ENCODE data around the gene TDRD9. TPM values are rescaled to one million over a fixed set of nuclear protein-coding genes. Genes with fewer than 3 reads are reported as not detected.

The TDRD9 gene
- total and polyA plus RNA-seq, 2 donors from 2014 or later = 1.6 to 6.6 TPM

GRCh38 chr14:104003616-104004015 lies 75.4 kb downstream of the TDRD9 start:
- H3K27me3 ChIP-seq (ENCODE audit: control insufficient read depth, insufficient read depth, low read length) = no peaks in the 10 kb centered on the region
- H3K36me3 ChIP-seq (ENCODE audit: control insufficient read depth in 2 of 3, insufficient read depth in 3 of 3, low read length in 3 of 3) = no peaks in the 10 kb centered on the region
- intact Hi-C loops (cut with DNase I) = no loop called here
- no peak for FAIRE-seq
- no peak for TF ChIP-seq CTCF (IDR thresholded peaks at IDR 0.05; ENCODE audit: borderline replicate concordance, extremely low read depth, insufficient read depth)
- no peak overlapping the region for H3K27ac ChIP-seq (ENCODE audit: low read depth in 2 of 2, low read length in 2 of 2)
- no peak overlapping the region for H3K4me3 ChIP-seq (ENCODE audit: low read length in 3 of 3)
- H3K9me3 ChIP-seq (ENCODE audit: control insufficient read depth in 2 of 3, insufficient read depth in 1 of 3, low read length in 3 of 3) = no peaks in the 10 kb centered on the region
- H3K4me1 ChIP-seq (ENCODE audit: control insufficient read depth in 2 of 3, insufficient read depth in 2 of 3, low read depth in 1 of 3, low read length in 3 of 3) = no peaks in the 10 kb centered on the region
- DNase-seq = no peak
- H3K9ac ChIP-seq (ENCODE audit: low read length in 3 of 3) = no peak overlapping the region

DNA sequence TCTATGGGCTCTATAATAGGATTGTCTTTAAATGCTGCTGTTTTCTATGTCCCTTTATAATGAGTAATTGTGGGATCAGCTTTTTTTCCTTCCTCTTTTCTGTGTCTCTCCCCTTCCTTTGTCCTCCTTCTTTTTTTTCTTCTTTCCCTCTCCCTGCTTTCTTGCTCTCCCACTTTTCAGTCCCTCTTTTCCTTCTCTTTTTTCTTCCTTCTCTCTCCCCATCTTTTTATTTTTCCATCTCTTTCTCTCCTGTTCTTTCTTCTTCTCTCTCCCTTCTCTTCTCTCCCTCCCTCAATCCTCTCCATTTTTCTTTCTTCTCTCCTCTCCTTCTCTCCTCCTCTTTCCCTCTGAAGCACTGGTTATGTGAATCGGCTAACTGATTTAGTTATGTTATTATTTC lies 76.6 kb downstream of the TDRD9 start:
- Histone ChIP-seq H3K9ac (ENCODE audit: low read length in 3 of 3) (no peak overlapping the region), H3K4me3 (ENCODE audit: low read length in 3 of 3) (no peak overlapping the region), H3K27ac (ENCODE audit: low read depth in 2 of 2, low read length in 2 of 2) (no peak overlapping the region), H3K4me1 (ENCODE audit: control insufficient read depth in 2 of 3, insufficient read depth in 2 of 3, low read depth in 1 of 3, low read length in 3 of 3) (no peaks in the 10 kb centered on the region), H3K9me3 (ENCODE audit: control insufficient read depth in 2 of 3, insufficient read depth in 1 of 3, low read length in 3 of 3) (no peaks in the 10 kb centered on the region), H3K27me3 (ENCODE audit: control insufficient read depth, insufficient read depth, low read length) (no peaks in the 10 kb centered on the region), H3K36me3 (ENCODE audit: control insufficient read depth in 2 of 3, insufficient read depth in 3 of 3, low read length in 3 of 3) (no peaks in the 10 kb centered on the region)
- no peak for TF ChIP-seq CTCF (IDR thresholded peaks at IDR 0.05; ENCODE audit: borderline replicate concordance, extremely low read depth, insufficient read depth)
- intact Hi-C loops (cut with DNase I) = no loop called here
- DNase-seq (no peak), FAIRE-seq (no peak)

- DNase-seq = no peak
- H3K36me3 ChIP-seq (ENCODE audit: control insufficient read depth in 2 of 3, insufficient read depth in 3 of 3, low read length in 3 of 3) = no peaks in the 10 kb centered on the region
- no peak for FAIRE-seq
- no peaks in the 10 kb centered on the region for H3K27me3 ChIP-seq (ENCODE audit: control insufficient read depth, insufficient read depth, low read length)
- no peak overlapping the region for H3K9ac ChIP-seq (ENCODE audit: low read length in 3 of 3)
- no peak overlapping the region for H3K4me3 ChIP-seq (ENCODE audit: low read length in 3 of 3)
- intact Hi-C loops (cut with DNase I) = no loop called here
- no peaks in the 10 kb centered on the region for H3K9me3 ChIP-seq (ENCODE audit: control insufficient read depth in 2 of 3, insufficient read depth in 1 of 3, low read length in 3 of 3)
- H3K4me1 ChIP-seq (ENCODE audit: control insufficient read depth in 2 of 3, insufficient read depth in 2 of 3, low read depth in 1 of 3, low read length in 3 of 3) = no peaks in the 10 kb centered on the region
- no peak for TF ChIP-seq CTCF (IDR thresholded peaks at IDR 0.05; ENCODE audit: borderline replicate concordance, extremely low read depth, insufficient read depth)
- no peak overlapping the region for H3K27ac ChIP-seq (ENCODE audit: low read depth in 2 of 2, low read length in 2 of 2)
These were observed 77.2 kb downstream of the TDRD9 start for GRCh38 chr14:104005489-104005888.

DNA sequence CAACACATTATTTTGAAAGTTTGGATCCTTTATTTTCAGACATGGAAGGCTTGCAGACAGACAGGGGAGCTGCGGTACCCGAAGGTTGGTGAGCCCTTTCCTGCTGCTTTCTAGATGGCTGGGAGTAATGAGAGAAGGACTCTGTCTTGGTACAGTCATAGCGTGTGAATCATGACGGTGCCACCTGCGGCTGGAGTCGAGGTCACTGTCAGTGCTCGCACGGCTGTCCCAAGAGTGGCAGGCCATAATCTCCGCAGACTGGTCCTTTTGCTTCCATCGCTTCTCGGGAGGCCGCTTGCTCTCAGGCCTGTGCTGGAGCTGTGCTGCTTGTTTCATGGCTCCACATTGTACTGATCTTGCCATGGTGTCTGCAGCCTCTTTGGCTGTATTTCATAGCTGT lies 78.9 kb downstream of the TDRD9 start:
- H3K9ac ChIP-seq (ENCODE audit: low read length in 3 of 3) = no peak overlapping the region
- no peak overlapping the region for H3K4me3 ChIP-seq (ENCODE audit: low read length in 3 of 3)
- FAIRE-seq (no peak), DNase-seq (no peak)
- H3K27me3 ChIP-seq (ENCODE audit: control insufficient read depth, insufficient read depth, low read length) = no peaks in the 10 kb centered on the region
- intact Hi-C loops (cut with DNase I) = no loop called here
- H3K36me3 ChIP-seq (ENCODE audit: control insufficient read depth in 2 of 3, insufficient read depth in 3 of 3, low read length in 3 of 3) = no peaks in the 10 kb centered on the region
- TF ChIP-seq CTCF (IDR thresholded peaks at IDR 0.05; ENCODE audit: borderline replicate concordance, extremely low read depth, insufficient read depth) = no peak
- peaks cover 0 to 4% (median 0%) of the 10 kb centered on the region in 3 donors for H3K4me1 ChIP-seq (ENCODE audit: control insufficient read depth in 2 of 3, insufficient read depth in 2 of 3, low read depth in 1 of 3, low read length in 3 of 3)
- no peak overlapping the region for H3K27ac ChIP-seq (ENCODE audit: low read depth in 2 of 2, low read length in 2 of 2)
- no peaks in the 10 kb centered on the region for H3K9me3 ChIP-seq (ENCODE audit: control insufficient read depth in 2 of 3, insufficient read depth in 1 of 3, low read length in 3 of 3)
